A172 (cell line): ENCODE data around the gene COQ10A. TPM values are rescaled to one million over a fixed set of nuclear protein-coding genes. Genes with fewer than 3 reads are reported as not detected.

Experiments used
- DNase-seq: peaks from one replicate; pipeline ENCODE4 v3.0.0-alpha.2; 2015; ENCODE audit warnings: low spot score
- total RNA-seq: library from RNA; depleted of rRNA; stranded (reverse); fragments of >200 nt; shearing (Covaris generic); gene quantifications from 2 replicates; pipeline ENCODE4 v1.2.3, GENCODE V29; 2014; rRNA removed

Gene COQ10A
- total RNA-seq, 1 experiment from 2014 or later = 34.6 TPM

DNA sequence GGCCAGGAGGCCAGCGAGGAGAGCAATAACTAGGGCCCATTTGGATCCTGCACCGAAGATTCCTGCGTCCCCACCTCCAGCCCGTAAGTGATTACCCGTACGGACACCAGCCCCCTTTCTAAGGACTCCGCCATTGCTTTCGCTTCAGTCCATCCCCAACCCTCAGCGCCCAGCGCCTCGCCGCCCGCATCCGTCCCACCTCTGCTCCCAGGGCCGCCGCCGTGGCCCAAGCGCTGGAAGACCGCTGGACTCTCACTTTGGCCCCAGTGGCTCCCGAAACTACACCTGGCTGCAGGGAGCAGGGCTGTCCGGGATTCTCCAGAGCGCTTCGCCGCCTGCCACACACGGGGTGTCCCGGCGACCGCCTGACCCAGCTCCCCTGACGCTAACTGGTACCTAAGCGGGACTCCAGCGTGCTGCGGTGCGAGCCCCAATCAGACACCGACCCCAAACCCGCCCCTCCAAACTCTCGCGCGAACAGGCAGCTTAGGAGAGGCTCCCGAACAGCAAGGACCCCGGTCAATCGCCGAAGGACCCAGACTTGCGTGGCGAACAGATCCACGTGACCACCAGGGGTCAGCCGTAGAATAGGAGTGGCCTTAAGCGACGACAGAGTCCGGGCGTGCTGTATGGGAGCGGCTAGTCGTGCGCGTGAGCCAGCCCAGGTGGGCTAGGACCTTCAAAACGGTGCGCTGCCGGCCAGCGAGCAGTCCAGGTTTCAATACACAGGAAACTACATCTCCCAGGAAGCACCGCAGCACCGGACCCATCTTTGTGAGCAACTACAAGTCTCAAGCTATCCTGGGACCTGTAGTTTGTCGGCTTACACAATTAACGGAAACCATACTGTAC, 49.1 kb downstream of the COQ10A start, which contains the start of gene CNPY2:
Gene CNPY2 (minus strand): TSS at position 367 of the 852 bp plus-strand sequence. CDS start 771 bp downstream, outside the sequence.
- peak; percentile 92 for DNase-seq

GRCh38 chr12:56317675-56318074, 50.9 kb downstream of the COQ10A start:
- DNase-seq = no peak

Other genes starting within 250 kb of the COQ10A start
- gene IKZF4, start 245.9 kb upstream of the COQ10A start, total RNA-seq = 1.4 and 2.4 TPM in 2 replicates
- 358 and 1,165 TPM in 2 replicates for gene RPS26, start 225.0 kb upstream of the COQ10A start, total RNA-seq
- 0.64 and 2.4 TPM in 2 replicates for gene ERBB3, start 186.8 kb upstream of the COQ10A start, total RNA-seq
- gene PA2G4, start 162.4 kb upstream of the COQ10A start, total RNA-seq = 246 and 349 TPM in 2 replicates
- 1,898 and 3,438 TPM in 2 replicates for gene RPL41, start 150.3 kb upstream of the COQ10A start, total RNA-seq
- 1.8 and 2.9 TPM in 2 replicates for gene ZC3H10, start 148.7 kb upstream of the COQ10A start, total RNA-seq
- 119 and 164 TPM in 2 replicates for gene ESYT1, start 138.7 kb upstream of the COQ10A start, total RNA-seq
- 76.0 and 139 TPM in 2 replicates for gene MYL6B, start 114.4 kb upstream of the COQ10A start, total RNA-seq
- 2,063 and 2,222 TPM in 2 replicates for gene MYL6, start 108.6 kb upstream of the COQ10A start, total RNA-seq
- gene SMARCC2, start 77.5 kb upstream of the COQ10A start, total RNA-seq = 27.4 and 27.9 TPM in 2 replicates
- gene RNF41, start 45.0 kb upstream of the COQ10A start, total RNA-seq = 51.8 and 52.9 TPM in 2 replicates
- 60.9 and 65.0 TPM in 2 replicates for gene NABP2, start 42.6 kb upstream of the COQ10A start, total RNA-seq
- gene SLC39A5, start 36.9 kb upstream of the COQ10A start, total RNA-seq = not detected in 2 replicates
- 33.4 and 34.0 TPM in 2 replicates for gene ANKRD52, start 8.6 kb upstream of the COQ10A start, total RNA-seq
- gene CS, start 33.4 kb downstream of the COQ10A start, total RNA-seq = 135 and 142 TPM in 2 replicates
- 109 and 126 TPM in 2 replicates for gene CNPY2, start 49.0 kb downstream of the COQ10A start, total RNA-seq
- 15.6 and 22.0 TPM in 2 replicates for gene PAN2, start 67.1 kb downstream of the COQ10A start, total RNA-seq
- gene IL23A, start 71.9 kb downstream of the COQ10A start, total RNA-seq = 1.8 TPM in 1 of 2 replicates, not detected in the other
- 66.6 and 68.2 TPM in 2 replicates for gene STAT2, start 93.2 kb downstream of the COQ10A start, total RNA-seq
- not detected in 2 replicates for gene APOF, start 95.9 kb downstream of the COQ10A start, total RNA-seq
- gene TIMELESS, start 182.5 kb downstream of the COQ10A start, total RNA-seq = 13.8 and 18.3 TPM in 2 replicates
- not detected in 2 replicates for gene MIP, start 187.7 kb downstream of the COQ10A start, total RNA-seq
- gene SPRYD4, start 201.6 kb downstream of the COQ10A start, total RNA-seq = 1.5 and 2.2 TPM in 2 replicates
- 2.4 TPM in 1 of 2 replicates, not detected in the other for gene GLS2, start 221.2 kb downstream of the COQ10A start, total RNA-seq